Body of pancreas (tissue), 4 donors: ENCODE data around the gene TAC4.

Source experiments
- CTCF ChIP-seq, 7 experiments: fragments of 450-650 bp in 4 of 7; fragments of 200-600 bp in 3 of 7; sonication (generic) in 3 of 7; IDR thresholded peaks; one replicate each; pipeline ENCODE4 v1.5.1; 2016 to 2019; ENCODE audit warnings: antibody characterized with exemption in 7 of 7
- POLR2A ChIP-seq, 3 donors: fragments of 450-650 bp; IDR thresholded peaks; one replicate each; pipeline ENCODE4 v1.6.1; 2016; ENCODE audit warnings: antibody characterized with exemption in 3 of 3, mild to moderate bottlenecking in 2 of 3

DNA sequence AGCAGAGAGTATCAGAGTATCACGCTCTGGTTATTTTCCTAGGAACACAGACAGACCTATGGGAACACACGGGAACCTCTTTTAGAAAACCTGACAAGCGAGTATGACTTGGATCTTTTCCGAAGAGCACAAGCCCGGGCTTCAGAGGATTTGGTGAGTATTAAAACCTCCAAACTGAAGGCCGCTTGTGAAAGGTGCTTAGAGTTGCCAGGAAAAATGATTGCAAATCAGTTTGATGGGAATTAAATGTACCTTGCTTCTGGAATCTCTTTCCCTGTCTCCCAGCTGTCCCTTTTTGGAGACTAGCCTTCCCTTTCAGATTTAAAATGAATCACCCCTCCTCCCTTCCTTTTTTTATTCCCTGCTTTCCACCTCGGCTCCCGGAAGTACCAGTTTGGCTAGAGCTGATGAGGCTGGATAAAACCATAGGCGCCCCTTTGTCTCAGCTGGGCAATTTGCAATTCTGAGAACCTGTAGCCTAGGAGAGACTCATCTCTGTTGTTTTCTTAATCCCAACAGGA is 32.0 kb downstream of the TAC4 start:
- TF ChIP-seq POLR2A (IDR thresholded peaks at IDR 0.05) (no peak), CTCF (IDR thresholded peaks at IDR 0.05) (no peak)
